Measurements from ENCODE around the gene ACY1.

DNA sequence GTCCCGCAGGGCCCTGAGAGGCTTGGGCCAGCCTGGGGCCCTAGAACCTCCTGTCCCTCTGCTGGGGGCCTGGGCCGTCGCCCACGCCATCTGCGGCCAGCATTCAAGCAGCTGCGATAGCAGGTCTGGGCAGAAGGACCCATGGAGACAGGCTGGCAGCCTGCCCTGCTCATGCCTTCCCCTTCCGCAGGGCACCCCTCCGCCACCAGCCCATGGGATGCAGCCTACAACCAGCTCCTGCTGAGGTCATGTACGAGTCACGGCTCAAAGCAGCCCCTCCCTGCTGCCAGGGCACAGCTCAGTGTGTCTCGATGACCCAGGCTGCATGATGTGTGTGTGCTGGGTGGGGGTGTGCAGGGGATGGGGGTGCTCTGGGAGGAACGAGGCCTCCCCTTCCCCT, 45.2 kb downstream of the ACY1 start:
- TF ChIP-seq SUZ12 (IDR thresholded peaks at IDR 0.05; ENCODE audit: extremely low read depth, insufficient read depth, insufficient read length) (no peak), ZNF274 (IDR thresholded peaks at IDR 0.05; ENCODE audit: low read depth, low read length) (no peak)
